OCI-LY7 (cell line): Measurements from ENCODE around the gene TCF20. TPM values are rescaled to one million over a fixed set of nuclear protein-coding genes. Genes with fewer than 3 reads are reported as not detected.
A peak's percentile ranks its signal among the peaks of the same experiment; 100 is the strongest.

Source experiments
- BruUV-seq: library from RNA; stranded (reverse); fragments of 400-500 nt; replicated peaks from 2 replicates; lab custom pipeline; 2021; lab: Mats Ljungman, UMichigan
- CTCF ChIA-PET: fragments of 300-600 bp; sonication (Branson Sonifier 250); formaldehyde crosslinking; loops from one replicate; lab custom pipeline; 2022; ENCODE audit warnings: antibody characterized with exemption; ENCODE audit not compliant: unreplicated experiment; lab: Charles Lee
- POLR2A ChIA-PET: fragments of 300-600 bp; sonication (Branson Sonifier 250); formaldehyde crosslinking; loops from one replicate; lab custom pipeline; 2022; ENCODE audit warnings: antibody characterized with exemption; lab: Charles Lee
- DNase-seq: peaks from one replicate; pipeline ENCODE4 v3.0.0-alpha.2; 2015; ENCODE audit warnings: low spot score
- H2AFZ ChIP-seq: fragments of 200-600 bp; sonication (generic), shearing (Covaris generic); 2 replicates; pipeline ENCODE4 v1.6.1; 2014; ENCODE audit warnings: mild to moderate bottlenecking, antibody characterized with exemption, low read length, moderate library complexity
- H3K27ac ChIP-seq: fragments of 200-600 bp; sonication (generic); 2 replicates; pipeline ENCODE4 v1.5.1; 2014; ENCODE audit warnings: mixed run types, low read depth, mild to moderate bottlenecking, moderate library complexity, low read length, inconsistent platforms; ENCODE audit not compliant: poor library complexity, severe bottlenecking
- H3K36me3 ChIP-seq: fragments of 200-600 bp; sonication (generic); 2 replicates; pipeline ENCODE4 v1.6.1; 2014; ENCODE audit warnings: mild to moderate bottlenecking, antibody characterized with exemption, low read length, moderate library complexity, mixed read lengths; ENCODE audit not compliant: insufficient read depth
- H3K4me1 ChIP-seq: fragments of 200-600 bp; sonication (generic); 2 replicates; pipeline ENCODE4 v1.5.1; 2014; ENCODE audit warnings: mild to moderate bottlenecking, low read length; ENCODE audit not compliant: insufficient read depth, poor library complexity, severe bottlenecking
- H3K4me2 ChIP-seq: fragments of 200-600 bp; sonication (generic); 2 replicates; pipeline ENCODE4 v1.6.1; 2014; ENCODE audit warnings: mild to moderate bottlenecking, low read length
- H3K4me3 ChIP-seq: fragments of 200-600 bp; sonication (generic); 2 replicates; pipeline ENCODE4 v1.5.1; 2014; ENCODE audit warnings: mild to moderate bottlenecking, low read depth, low read length; ENCODE audit not compliant: poor library complexity, severe bottlenecking
- H3K79me2 ChIP-seq: fragments of 200-600 bp; sonication (generic); 2 replicates; pipeline ENCODE4 v1.6.1; 2016; ENCODE audit warnings: low read depth, mild to moderate bottlenecking, low read length, moderate library complexity, mixed read lengths; ENCODE audit not compliant: insufficient read depth
- H3K9me2 ChIP-seq: fragments of 200-600 bp; sonication (generic); 2 replicates; pipeline ENCODE4 v1.6.1; 2016; ENCODE audit warnings: mild to moderate bottlenecking, low read length, mixed read lengths; ENCODE audit not compliant: insufficient read depth
- H3K9me3 ChIP-seq: fragments of 200-600 bp; sonication (generic); 2 replicates; pipeline ENCODE4 v1.6.1; 2014; ENCODE audit warnings: mild to moderate bottlenecking, mixed run types, low read length, mixed read lengths
- H4K20me1 ChIP-seq: fragments of 200-600 bp; sonication (generic); 2 replicates; pipeline ENCODE4 v1.6.1; 2014; ENCODE audit warnings: mild to moderate bottlenecking, antibody characterized with exemption, low read length, moderate library complexity, mixed read lengths; ENCODE audit not compliant: insufficient read depth
- EZH2phosphoT487 ChIP-seq: fragments of 200-600 bp; sonication (generic); IDR thresholded peaks from 2 replicates; pipeline ENCODE4 v1.6.1; 2018; ENCODE audit warnings: low read depth, borderline replicate concordance, mild to moderate bottlenecking, mixed run types, antibody characterized with exemption, low read length, moderate library complexity, mixed read lengths
- intact Hi-C: fragments of 100-400 bp; cut with micrococcal nuclease; formaldehyde crosslinking; loops from one replicate; pipeline ENCODE4 v1.10.0; 2022; ENCODE audit not compliant: unreplicated experiment
- total RNA-seq, 2 experiments: library from RNA; depleted of rRNA in 1 of 2; stranded (reverse); fragments of >200 nt in 1 of 2; shearing (Covaris generic) in 1 of 2; gene quantifications; 2 replicates each; pipeline ENCODE4 v1.2.3, GENCODE V29; 2014 to 2022
- TF ChIP-seq, protein P1 (sequence below): fragments of 200-600 bp; sonication (generic); conservative IDR thresholded peaks from 2 replicates; pipeline ENCODE4 v1.5.1; 2014; ENCODE audit warnings: mild to moderate bottlenecking, antibody characterized with exemption, low read length, moderate library complexity, mixed read lengths

The TCF20 gene
- total RNA-seq, 2 experiments from 2014 or later: 56.0 to 71.1 TPM

DNA sequence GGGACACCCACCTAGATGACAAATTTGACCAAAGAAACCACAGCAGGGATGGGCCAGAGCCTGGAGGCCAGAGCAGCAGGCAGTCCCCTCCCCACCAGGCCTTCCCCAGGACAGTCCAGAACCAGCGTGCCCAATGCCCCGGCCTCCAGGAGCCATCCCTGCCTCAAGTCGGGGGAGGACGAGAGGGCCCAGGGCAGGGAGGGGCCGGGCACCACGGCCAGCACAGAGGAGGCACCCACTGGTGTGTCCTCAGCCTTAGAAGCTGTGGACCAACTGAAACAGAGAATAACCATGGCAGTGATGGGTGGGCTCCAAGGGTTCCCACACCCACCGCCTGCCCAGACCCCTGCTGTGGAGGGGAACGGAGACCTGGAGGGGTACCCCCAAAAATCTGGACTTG, 28.3 kb upstream of the TCF20 start:
- Histone ChIP-seq H3K36me3 (no peaks in the 10 kb centered on the region), H3K9me3 (no peaks in the 10 kb centered on the region), H4K20me1 (no peaks in the 10 kb centered on the region), H3K9me2 (no peaks in the 10 kb centered on the region), H3K4me1 (peaks cover 85% of the 10 kb centered on the region), H3K4me3 (no peak overlapping the region), H3K4me2 (peak overlapping the region; percentile 91), H2AFZ (no peak overlapping the region), H3K79me2 (no peaks in the 10 kb centered on the region), H3K27ac (peak overlapping the region; percentile 83)
- no peak for DNase-seq
- POLR2A ChIA-PET: interaction anchor here (0.5 kb wide), 1 partner anchor 26 kb away, joined by 4 read pairs; no protein-coding TSS in a partner anchor
- no TSS peak for BruUV-seq
- intact Hi-C loops: loop anchor here (5.0 kb wide), 1 partner anchor 139 kb away; no protein-coding TSS in a partner anchor
- TF ChIP-seq, protein P1, sequence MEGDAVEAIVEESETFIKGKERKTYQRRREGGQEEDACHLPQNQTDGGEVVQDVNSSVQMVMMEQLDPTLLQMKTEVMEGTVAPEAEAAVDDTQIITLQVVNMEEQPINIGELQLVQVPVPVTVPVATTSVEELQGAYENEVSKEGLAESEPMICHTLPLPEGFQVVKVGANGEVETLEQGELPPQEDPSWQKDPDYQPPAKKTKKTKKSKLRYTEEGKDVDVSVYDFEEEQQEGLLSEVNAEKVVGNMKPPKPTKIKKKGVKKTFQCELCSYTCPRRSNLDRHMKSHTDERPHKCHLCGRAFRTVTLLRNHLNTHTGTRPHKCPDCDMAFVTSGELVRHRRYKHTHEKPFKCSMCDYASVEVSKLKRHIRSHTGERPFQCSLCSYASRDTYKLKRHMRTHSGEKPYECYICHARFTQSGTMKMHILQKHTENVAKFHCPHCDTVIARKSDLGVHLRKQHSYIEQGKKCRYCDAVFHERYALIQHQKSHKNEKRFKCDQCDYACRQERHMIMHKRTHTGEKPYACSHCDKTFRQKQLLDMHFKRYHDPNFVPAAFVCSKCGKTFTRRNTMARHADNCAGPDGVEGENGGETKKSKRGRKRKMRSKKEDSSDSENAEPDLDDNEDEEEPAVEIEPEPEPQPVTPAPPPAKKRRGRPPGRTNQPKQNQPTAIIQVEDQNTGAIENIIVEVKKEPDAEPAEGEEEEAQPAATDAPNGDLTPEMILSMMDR: no peak
- CTCF ChIA-PET: no interaction called here

GRCh38 chr22:42297778-42298177, 27.3 kb upstream of the TCF20 start:
- no peak overlapping the region for H3K4me3 ChIP-seq
- peak overlapping the region; percentile 91 for H3K4me2 ChIP-seq
- H4K20me1 ChIP-seq: no peaks in the 10 kb centered on the region
- no peaks in the 10 kb centered on the region for H3K9me2 ChIP-seq
- TF ChIP-seq, protein P1: no peak
- no peak for TF ChIP-seq EZH2phosphoT487
- peak overlapping the region; percentile 83 for H3K27ac ChIP-seq
- H2AFZ ChIP-seq: peak overlapping the region; percentile 29; the same call in 1 of the 2 replicates
- peak; percentile 51 for DNase-seq
- POLR2A ChIA-PET: interaction anchor here (0.6 to 1.1 kb wide), 2 partner anchors 100 to 146 kb away, joined by 3 to 4 read pairs; no protein-coding TSS in a partner anchor
- no peaks in the 10 kb centered on the region for H3K9me3 ChIP-seq
- intact Hi-C loops: loop anchor here (2.0 to 5.0 kb wide), 2 partner anchors 33 to 140 kb away; no protein-coding TSS in a partner anchor
- no peaks in the 10 kb centered on the region for H3K36me3 ChIP-seq
- CTCF ChIA-PET: interaction anchor here (0.6 to 1.0 kb wide), 2 partner anchors 128 to 147 kb away, joined by 3 to 4 read pairs; no protein-coding TSS in a partner anchor
- H3K4me1 ChIP-seq: peaks cover 91% of the 10 kb centered on the region
- no peaks in the 10 kb centered on the region for H3K79me2 ChIP-seq
- BruUV-seq: no TSS peak

DNA sequence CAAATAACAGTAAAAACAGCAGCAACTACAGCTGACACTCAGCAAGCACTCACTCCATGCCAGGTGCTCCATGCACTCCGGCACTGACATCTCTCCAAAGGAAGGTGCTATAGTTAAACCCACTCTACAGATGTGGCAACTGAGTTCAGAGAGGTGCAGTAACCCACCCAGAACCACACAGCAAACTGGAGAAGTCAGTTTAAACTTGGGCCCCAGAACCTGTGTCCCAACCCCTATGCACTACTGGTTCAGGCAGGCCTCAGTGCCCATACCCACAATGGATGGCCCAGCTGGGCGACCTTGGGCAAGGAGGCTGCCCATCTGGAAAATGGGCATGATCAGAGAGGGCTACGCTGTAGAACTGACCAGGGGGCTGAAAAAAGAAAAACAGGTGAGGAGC, 26.4 kb upstream of the TCF20 start:
- intact Hi-C loops: loop anchor here (2.0 to 5.0 kb wide), 2 partner anchors 34 to 140 kb away; no protein-coding TSS in a partner anchor
- CTCF ChIA-PET: interaction anchor here (0.6 to 1.0 kb wide), 4 partner anchors 109 to 147 kb away, joined by 3 to 4 read pairs (median 4); no protein-coding TSS in a partner anchor
- peak overlapping the region; percentile 29; the same call in 1 of the 2 replicates for H2AFZ ChIP-seq
- H3K9me2 ChIP-seq: no peaks in the 10 kb centered on the region
- H3K4me2 ChIP-seq: peak overlapping the region; percentile 91
- TF ChIP-seq, protein P1: peak; percentile 34; the same call in 1 of the 2 replicates
- no peak for TF ChIP-seq EZH2phosphoT487
- H3K27ac ChIP-seq: peak overlapping the region; percentile 83
- H3K4me1 ChIP-seq: peaks cover 91% of the 10 kb centered on the region
- H3K9me3 ChIP-seq: no peaks in the 10 kb centered on the region
- no peaks in the 10 kb centered on the region for H4K20me1 ChIP-seq
- no peak for DNase-seq
- H3K4me3 ChIP-seq: peak overlapping the region; percentile 7
- no TSS peak for BruUV-seq
- H3K79me2 ChIP-seq: no peaks in the 10 kb centered on the region
- POLR2A ChIA-PET: interaction anchor here (0.6 to 1.1 kb wide), 3 partner anchors 72 to 102 kb away, joined by 3 read pairs; no protein-coding TSS in a partner anchor
- H3K36me3 ChIP-seq: no peaks in the 10 kb centered on the region
